ENCODE measurements around the gene CUZD1. TPM values are rescaled to one million over a fixed set of nuclear protein-coding genes. Genes with fewer than 3 reads are reported as not detected.

The CUZD1 gene
- total and polyA plus RNA-seq, 2 of the 13 experiments (the other 11 are each of a cell fraction or from before 2014, with no cell fraction given): 0.22 to 0.29 TPM

DNA sequence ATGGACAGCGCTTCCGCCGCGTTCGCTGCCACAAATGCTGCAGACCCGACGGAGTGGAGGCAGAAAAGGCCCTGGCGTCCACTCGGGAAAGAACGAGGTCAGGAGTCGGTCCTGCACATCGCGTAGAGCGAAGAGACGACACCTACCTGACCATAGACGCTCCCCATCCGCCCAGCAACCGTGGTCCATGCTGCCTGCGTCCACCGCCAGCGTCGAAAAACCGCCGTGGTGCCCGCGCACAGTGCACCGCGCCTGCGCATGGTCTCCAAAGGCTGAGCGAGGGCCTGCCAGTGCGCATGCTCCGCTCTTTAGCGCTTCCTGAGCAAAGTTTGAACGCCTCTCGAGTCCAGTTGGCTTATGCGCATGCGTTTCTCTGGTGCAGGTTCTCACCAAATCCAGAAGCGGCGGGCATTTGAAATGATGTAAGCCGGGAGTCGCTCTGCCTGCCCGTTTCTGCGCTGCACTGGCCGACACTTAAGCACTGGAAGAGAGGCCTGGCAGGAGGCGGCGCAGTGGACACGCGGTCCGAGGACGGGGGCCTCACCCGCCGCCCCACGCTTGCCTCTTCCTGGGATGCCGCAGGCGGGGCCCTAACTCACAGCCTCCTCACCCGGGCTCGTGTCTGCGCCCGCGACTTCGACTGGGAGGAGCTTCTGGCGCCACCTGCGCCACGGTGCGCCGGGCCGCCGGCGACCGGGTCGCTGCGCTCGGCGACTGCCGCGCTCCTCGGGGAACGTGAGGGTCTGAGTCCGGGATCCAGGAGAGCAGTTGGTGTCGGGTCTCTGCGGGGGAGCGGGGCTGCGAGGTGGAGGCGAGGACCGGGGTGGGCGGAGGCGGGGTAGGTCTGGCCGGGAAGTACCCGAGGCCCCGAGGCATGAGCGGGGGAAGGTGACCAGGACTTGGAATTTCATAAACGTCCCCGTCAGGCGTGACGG lies 33.9 kb upstream of the CUZD1 start, which contains the start of gene FAM24B (continued):
- TF ChIP-seq, protein P1, sequence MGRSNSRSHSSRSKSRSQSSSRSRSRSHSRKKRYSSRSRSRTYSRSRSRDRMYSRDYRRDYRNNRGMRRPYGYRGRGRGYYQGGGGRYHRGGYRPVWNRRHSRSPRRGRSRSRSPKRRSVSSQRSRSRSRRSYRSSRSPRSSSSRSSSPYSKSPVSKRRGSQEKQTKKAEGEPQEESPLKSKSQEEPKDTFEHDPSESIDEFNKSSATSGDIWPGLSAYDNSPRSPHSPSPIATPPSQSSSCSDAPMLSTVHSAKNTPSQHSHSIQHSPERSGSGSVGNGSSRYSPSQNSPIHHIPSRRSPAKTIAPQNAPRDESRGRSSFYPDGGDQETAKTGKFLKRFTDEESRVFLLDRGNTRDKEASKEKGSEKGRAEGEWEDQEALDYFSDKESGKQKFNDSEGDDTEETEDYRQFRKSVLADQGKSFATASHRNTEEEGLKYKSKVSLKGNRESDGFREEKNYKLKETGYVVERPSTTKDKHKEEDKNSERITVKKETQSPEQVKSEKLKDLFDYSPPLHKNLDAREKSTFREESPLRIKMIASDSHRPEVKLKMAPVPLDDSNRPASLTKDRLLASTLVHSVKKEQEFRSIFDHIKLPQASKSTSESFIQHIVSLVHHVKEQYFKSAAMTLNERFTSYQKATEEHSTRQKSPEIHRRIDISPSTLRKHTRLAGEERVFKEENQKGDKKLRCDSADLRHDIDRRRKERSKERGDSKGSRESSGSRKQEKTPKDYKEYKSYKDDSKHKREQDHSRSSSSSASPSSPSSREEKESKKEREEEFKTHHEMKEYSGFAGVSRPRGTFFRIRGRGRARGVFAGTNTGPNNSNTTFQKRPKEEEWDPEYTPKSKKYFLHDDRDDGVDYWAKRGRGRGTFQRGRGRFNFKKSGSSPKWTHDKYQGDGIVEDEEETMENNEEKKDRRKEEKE (IDR thresholded peaks at IDR 0.05): no peak
- TF ChIP-seq GABPA (IDR thresholded peaks at IDR 0.05; ENCODE audit: low read depth, low read length): no peak
- TF ChIP-seq GABPA (CRISPR knock-in tag; IDR thresholded peaks at IDR 0.05; ENCODE audit: low read depth): no peak
- 0 out of 2 replicates have a peak, but pooled peaks have one; percentile 56 for TF ChIP-seq ZNF354B (CRISPR knock-in tag; IDR thresholded peaks at IDR 0.05)
- TF ChIP-seq ZNF557 (CRISPR knock-in tag; IDR thresholded peaks at IDR 0.05): no peak
- no peak for TF ChIP-seq EEA1 (CRISPR knock-in tag; IDR thresholded peaks at IDR 0.05; ENCODE audit: borderline replicate concordance)
- TF ChIP-seq, protein P2, sequence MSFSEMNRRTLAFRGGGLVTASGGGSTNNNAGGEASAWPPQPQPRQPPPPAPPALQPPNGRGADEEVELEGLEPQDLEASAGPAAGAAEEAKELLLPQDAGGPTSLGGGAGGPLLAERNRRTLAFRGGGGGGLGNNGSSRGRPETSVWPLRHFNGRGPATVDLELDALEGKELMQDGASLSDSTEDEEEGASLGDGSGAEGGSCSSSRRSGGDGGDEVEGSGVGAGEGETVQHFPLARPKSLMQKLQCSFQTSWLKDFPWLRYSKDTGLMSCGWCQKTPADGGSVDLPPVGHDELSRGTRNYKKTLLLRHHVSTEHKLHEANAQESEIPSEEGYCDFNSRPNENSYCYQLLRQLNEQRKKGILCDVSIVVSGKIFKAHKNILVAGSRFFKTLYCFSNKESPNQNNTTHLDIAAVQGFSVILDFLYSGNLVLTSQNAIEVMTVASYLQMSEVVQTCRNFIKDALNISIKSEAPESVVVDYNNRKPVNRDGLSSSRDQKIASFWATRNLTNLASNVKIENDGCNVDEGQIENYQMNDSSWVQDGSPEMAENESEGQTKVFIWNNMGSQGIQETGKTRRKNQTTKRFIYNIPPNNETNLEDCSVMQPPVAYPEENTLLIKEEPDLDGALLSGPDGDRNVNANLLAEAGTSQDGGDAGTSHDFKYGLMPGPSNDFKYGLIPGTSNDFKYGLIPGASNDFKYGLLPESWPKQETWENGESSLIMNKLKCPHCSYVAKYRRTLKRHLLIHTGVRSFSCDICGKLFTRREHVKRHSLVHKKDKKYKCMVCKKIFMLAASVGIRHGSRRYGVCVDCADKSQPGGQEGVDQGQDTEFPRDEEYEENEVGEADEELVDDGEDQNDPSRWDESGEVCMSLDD (CRISPR knock-in tag; IDR thresholded peaks at IDR 0.05; ENCODE audit: borderline replicate concordance): no peak
- TF ChIP-seq ZNF781 (CRISPR knock-in tag; IDR thresholded peaks at IDR 0.05; ENCODE audit: borderline replicate concordance, not compliant biosample characterization): peak; percentile 86
- TF ChIP-seq TP53 (CRISPR knock-in tag; conservative IDR thresholded peaks at IDR 0.05): no peak
- 0 out of 2 replicates have a peak, but pooled peaks have one; percentile 42 for TF ChIP-seq KLF12 (CRISPR knock-in tag; IDR thresholded peaks at IDR 0.05; ENCODE audit: borderline replicate concordance)
- TF ChIP-seq ARID2 (CRISPR knock-in tag; IDR thresholded peaks at IDR 0.05; ENCODE audit: borderline replicate concordance): peak; percentile 60; the same call in 1 of the 2 replicates
- TF ChIP-seq MIXL1 (CRISPR knock-in tag; IDR thresholded peaks at IDR 0.05): no peak
- no peak for TF ChIP-seq MEF2D (CRISPR knock-in tag; IDR thresholded peaks at IDR 0.05)
- TF ChIP-seq IRF2 (CRISPR knock-in tag; IDR thresholded peaks at IDR 0.05): no peak
- TF ChIP-seq YEATS4 (CRISPR knock-in tag; IDR thresholded peaks at IDR 0.05; ENCODE audit: borderline replicate concordance): 0 out of 2 replicates have a peak, but pooled peaks have one; percentile 48
- no peak for TF ChIP-seq KDM4B (CRISPR knock-in tag; IDR thresholded peaks at IDR 0.05)
- no peak for TF ChIP-seq DNMT1 (CRISPR knock-in tag; IDR thresholded peaks at IDR 0.05)
- peak; percentile 71; the same call in 1 of the 2 replicates for TF ChIP-seq ZFP36L1 (CRISPR knock-in tag; IDR thresholded peaks at IDR 0.05)
- TF ChIP-seq, protein P3, sequence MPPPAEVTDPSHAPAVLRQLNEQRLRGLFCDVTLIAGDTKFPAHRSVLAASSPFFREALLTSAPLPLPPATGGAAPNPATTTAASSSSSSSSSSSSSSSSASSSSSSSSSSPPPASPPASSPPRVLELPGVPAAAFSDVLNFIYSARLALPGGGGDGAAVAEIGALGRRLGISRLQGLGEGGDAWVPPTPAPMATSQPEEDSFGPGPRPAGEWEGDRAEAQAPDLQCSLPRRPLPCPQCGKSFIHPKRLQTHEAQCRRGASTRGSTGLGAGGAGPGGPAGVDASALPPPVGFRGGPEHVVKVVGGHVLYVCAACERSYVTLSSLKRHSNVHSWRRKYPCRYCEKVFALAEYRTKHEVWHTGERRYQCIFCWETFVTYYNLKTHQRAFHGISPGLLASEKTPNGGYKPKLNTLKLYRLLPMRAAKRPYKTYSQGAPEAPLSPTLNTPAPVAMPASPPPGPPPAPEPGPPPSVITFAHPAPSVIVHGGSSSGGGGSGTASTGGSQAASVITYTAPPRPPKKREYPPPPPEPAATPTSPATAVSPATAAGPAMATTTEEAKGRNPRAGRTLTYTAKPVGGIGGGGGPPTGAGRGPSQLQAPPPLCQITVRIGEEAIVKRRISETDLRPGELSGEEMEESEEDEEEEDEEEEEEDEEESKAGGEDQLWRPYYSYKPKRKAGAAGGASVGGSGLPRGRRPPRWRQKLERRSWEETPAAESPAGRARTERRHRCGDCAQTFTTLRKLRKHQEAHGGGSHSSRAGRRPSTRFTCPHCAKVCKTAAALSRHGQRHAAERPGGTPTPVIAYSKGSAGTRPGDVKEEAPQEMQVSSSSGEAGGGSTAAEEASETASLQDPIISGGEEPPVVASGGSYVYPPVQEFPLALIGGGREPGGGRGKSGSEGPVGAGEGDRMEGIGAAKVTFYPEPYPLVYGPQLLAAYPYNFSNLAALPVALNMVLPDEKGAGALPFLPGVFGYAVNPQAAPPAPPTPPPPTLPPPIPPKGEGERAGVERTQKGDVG (CRISPR knock-in tag; IDR thresholded peaks at IDR 0.05; ENCODE audit: borderline replicate concordance): no peak
- no peak for TF ChIP-seq ZNF607 (CRISPR knock-in tag; IDR thresholded peaks at IDR 0.05; ENCODE audit: borderline replicate concordance)
- TF ChIP-seq CENPT (CRISPR knock-in tag; IDR thresholded peaks at IDR 0.05; ENCODE audit: low read depth): no peak
